Common myeloid progenitor, CD34-positive (primary cell): Measurements from ENCODE around the gene SMCO4.

Experiments
- CTCF ChIA-PET: fragments of 350-600 bp; sonication (Branson Sonifier 250); formaldehyde crosslinking; loops from one replicate; lab custom pipeline; 2021; ENCODE audit warnings: antibody characterized with exemption; lab: Charles Lee
- POLR2A ChIA-PET: fragments of 350-600 bp; sonication (Branson Sonifier 250); formaldehyde crosslinking; loops from one replicate; lab custom pipeline; 2021; ENCODE audit warnings: antibody characterized with exemption; lab: Charles Lee
- DNase-seq, 3 donors: peaks; one replicate each; pipeline versions ENCODE4 v3.0.0 to v3.0.0-alpha.2; 2013
- H3K27ac ChIP-seq, 2 experiments: 1 replicate in 1 of 2; 2 replicates in 1 of 2; pipeline ENCODE4 v1.7.0; 2013; ENCODE audit warnings: inconsistent platforms in 2 of 2, low read length in 2 of 2, mild to moderate bottlenecking in 2 of 2, low read depth in 1 of 2, moderate library complexity in 1 of 2; ENCODE audit not compliant: severe bottlenecking in 2 of 2, insufficient read depth in 1 of 2, poor library complexity in 1 of 2
- H3K27me3 ChIP-seq, 5 experiments: replicated peaks in 2 of 5; 1 replicate in 3 of 5; 2 replicates in 2 of 5; pipeline versions ENCODE4 v1.6.1 to v1.7.0; 2013; ENCODE audit warnings: low read length in 4 of 5, mild to moderate bottlenecking in 2 of 5, moderate library complexity in 2 of 5, inconsistent platforms in 1 of 5; ENCODE audit not compliant: insufficient read depth in 5 of 5, control insufficient read depth in 4 of 5
- H3K36me3 ChIP-seq, 4 experiments: 1 replicate in 2 of 4; 2 replicates in 2 of 4; pipeline versions ENCODE4 v1.6.1 to v1.7.0; 2013; ENCODE audit warnings: low read length in 3 of 4, control low read depth in 1 of 4, mild to moderate bottlenecking in 1 of 4; ENCODE audit not compliant: control insufficient read depth in 4 of 4, insufficient read depth in 4 of 4
- H3K4me1 ChIP-seq, 4 experiments: 1 replicate in 3 of 4; 2 replicates in 1 of 4; pipeline versions ENCODE4 v1.6.1 to v1.7.1; 2013; ENCODE audit warnings: low read length in 3 of 4, mild to moderate bottlenecking in 3 of 4, control low read depth in 1 of 4, inconsistent platforms in 1 of 4, moderate library complexity in 1 of 4; ENCODE audit not compliant: control insufficient read depth in 4 of 4, insufficient read depth in 4 of 4; ENCODE audit errors: control extremely low read depth in 1 of 4
- H3K4me3 ChIP-seq, 7 experiments: 1 replicate in 4 of 7; 2 replicates in 3 of 7; pipeline versions ENCODE4 v1.5.1 to v1.7.0; 2013; ENCODE audit warnings: mild to moderate bottlenecking in 7 of 7, low read length in 6 of 7, moderate library complexity in 6 of 7, inconsistent platforms in 2 of 7, low read depth in 2 of 7, control low read depth in 1 of 7; ENCODE audit not compliant: insufficient read depth in 4 of 7, control insufficient read depth in 1 of 7; ENCODE audit errors: extremely low read depth in 1 of 7
- H3K9me3 ChIP-seq, 5 experiments: 1 replicate in 4 of 5; 2 replicates in 1 of 5; pipeline versions ENCODE4 v1.6.1 to v1.7.1; 2013; ENCODE audit warnings: low read length in 4 of 5, mild to moderate bottlenecking in 2 of 5, inconsistent platforms in 1 of 5, low read depth in 1 of 5, moderate library complexity in 1 of 5; ENCODE audit not compliant: control insufficient read depth in 4 of 5, insufficient read depth in 2 of 5; ENCODE audit errors: control extremely low read depth in 1 of 5
- WGBS: methylation state at CpG from one replicate; pipeline ENCODE4 v1.1.5; 2013; ENCODE audit not compliant: insufficient coverage; 5-methylcytosine and 5-hydroxymethylcytosine counted together

The SMCO4 gene

GRCh38 chr11:93560199-93560932 is 17.2 kb upstream of the SMCO4 start:
- 45% methylated on average over 1 of the region's 3 CpGs for WGBS
- no peaks in the 10 kb centered on the region for H3K9me3 ChIP-seq
- POLR2A ChIA-PET, result no interaction called here
- CTCF ChIA-PET, result no interaction called here
- H3K27me3 ChIP-seq, result no peaks in the 10 kb centered on the region
- DNase-seq, result no peak
- no peaks in the 10 kb centered on the region for H3K36me3 ChIP-seq
- H3K4me3 ChIP-seq, result no peak overlapping the region
- H3K4me1 ChIP-seq, result no peaks in the 10 kb centered on the region
- no peak overlapping the region for H3K27ac ChIP-seq

- Histone ChIP-seq H3K9me3 (no peaks in the 10 kb centered on the region), H3K36me3 (no peaks in the 10 kb centered on the region), H3K27me3 (no peaks in the 10 kb centered on the region), H3K4me1 (no peaks in the 10 kb centered on the region), H3K27ac (no peak overlapping the region), H3K4me3 (no peak overlapping the region)
- DNase-seq, result no peak
- ChIA-PET POLR2A (no interaction called here), CTCF (no interaction called here)
- WGBS, result 82% methylated on average over 3 of the region's 3 CpGs
Measured at GRCh38 chr11:93559681-93560080, 16.5 kb upstream of the SMCO4 start.

- Histone ChIP-seq H3K4me1 (no peaks in the 10 kb centered on the region), H3K36me3 (no peaks in the 10 kb centered on the region), H3K9me3 (no peaks in the 10 kb centered on the region), H3K4me3 (no peak overlapping the region), H3K27ac (no peak overlapping the region), H3K27me3 (no peaks in the 10 kb centered on the region)
- DNase-seq, result no peak
- POLR2A ChIA-PET, result no interaction called here
- no CpG with 5 or more reads among the region's 1 CpG for WGBS
- CTCF ChIA-PET, result no interaction called here
Measured at GRCh38 chr11:93552874-93553273, 9.7 kb upstream of the SMCO4 start.

- no peaks in the 10 kb centered on the region for H3K36me3 ChIP-seq
- POLR2A ChIA-PET, result no interaction called here
- WGBS, result 95% methylated on average over 4 of the region's 4 CpGs
- no peak overlapping the region for H3K4me3 ChIP-seq
- H3K4me1 ChIP-seq, result no peaks in the 10 kb centered on the region
- no peak overlapping the region for H3K27ac ChIP-seq
- H3K27me3 ChIP-seq, result no peaks in the 10 kb centered on the region
- no peaks in the 10 kb centered on the region for H3K9me3 ChIP-seq
- CTCF ChIA-PET, result interaction anchor here (0.9 to 1.0 kb wide), 2 partner anchors 8 to 98 kb away, joined by 3 to 4 read pairs; no protein-coding TSS in a partner anchor
- no peak for DNase-seq
Measured at GRCh38 chr11:93549976-93550375, 6.8 kb upstream of the SMCO4 start.

- CTCF ChIA-PET, result interaction anchor here (0.8 kb wide), 1 partner anchor 218 kb away, joined by 3 read pairs; no protein-coding TSS in a partner anchor
- DNase-seq, result no peak
- Histone ChIP-seq H3K27me3 (no peaks in the 10 kb centered on the region), H3K36me3 (no peaks in the 10 kb centered on the region), H3K27ac (no peak overlapping the region), H3K4me3 (no peak overlapping the region), H3K9me3 (no peaks in the 10 kb centered on the region), H3K4me1 (peaks cover 0 to 10% (median 9%) of the 10 kb centered on the region in 4 experiments)
- 83% methylated on average over 4 of the region's 6 CpGs for WGBS
- POLR2A ChIA-PET, result interaction anchor here (0.7 kb wide), 1 partner anchor 41 kb away, joined by 3 read pairs; no protein-coding TSS in a partner anchor
Measured at GRCh38 chr11:93548679-93549319, 5.6 kb upstream of the SMCO4 start.

GRCh38 chr11:93547773-93548172 is 4.6 kb upstream of the SMCO4 start:
- WGBS, result 88% methylated on average over 1 of the region's 2 CpGs
- Histone ChIP-seq H3K4me3 (no peak overlapping the region), H3K9me3 (no peaks in the 10 kb centered on the region), H3K27me3 (no peaks in the 10 kb centered on the region), H3K27ac (no peak overlapping the region), H3K36me3 (no peaks in the 10 kb centered on the region), H3K4me1 (peaks cover 0 to 15% (median 13%) of the 10 kb centered on the region in 4 experiments)
- CTCF ChIA-PET, result interaction anchor here (1.3 to 4.3 kb wide), 2 partner anchors 310 to 313 kb away, joined by 3 to 16 read pairs; no protein-coding TSS in a partner anchor
- peak in 2 of 3 donors; percentile 17 to 22 for DNase-seq
- POLR2A ChIA-PET, result no interaction called here

GRCh38 chr11:93547028-93547427 is 3.8 kb upstream of the SMCO4 start:
- no peaks in the 10 kb centered on the region for H3K9me3 ChIP-seq
- peaks cover 0 to 20% (median 18%) of the 10 kb centered on the region in 4 experiments for H3K4me1 ChIP-seq
- POLR2A ChIA-PET, result interaction anchor here (0.6 kb wide), 1 partner anchor 44 kb away, joined by 6 read pairs; no protein-coding TSS in a partner anchor
- H3K36me3 ChIP-seq, result no peaks in the 10 kb centered on the region
- no peaks in the 10 kb centered on the region for H3K27me3 ChIP-seq
- CTCF ChIA-PET, result interaction anchor here (1.3 to 4.3 kb wide), 4 partner anchors 10 to 312 kb away, joined by 3 to 16 read pairs (median 6); no protein-coding TSS in a partner anchor
- no peak overlapping the region for H3K4me3 ChIP-seq
- whole genome bisulfite sequencing, result 100% methylated on average over 2 of the region's 2 CpGs
- H3K27ac ChIP-seq, result no peak overlapping the region
- no peak for DNase-seq
